ENCODE results near the gene DUS2. TPM values are rescaled to one million over a fixed set of nuclear protein-coding genes. Genes with fewer than 3 reads are reported as not detected.

Gene DUS2
- total and polyA plus RNA-seq, 8 donors = 0.45 to 27.5 (median 12.1) TPM

DNA sequence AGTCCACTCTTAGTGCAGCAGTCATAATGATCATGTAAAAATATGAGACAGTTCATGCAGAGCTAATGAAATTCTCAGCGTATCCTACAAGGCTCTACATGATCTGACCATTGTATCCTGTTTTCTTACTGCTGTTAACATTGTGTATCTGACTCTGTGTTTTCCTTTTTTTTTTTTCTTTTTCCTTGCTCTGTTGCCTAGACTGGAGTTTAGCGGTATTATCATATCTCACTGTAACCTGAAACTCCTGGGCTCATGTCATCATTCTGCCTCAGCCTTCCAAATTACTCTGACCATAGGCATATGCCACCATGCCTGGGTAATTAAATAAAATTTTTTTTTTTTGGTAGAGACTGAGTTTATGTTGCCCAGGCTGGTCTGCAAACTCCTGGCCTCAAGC is 12.1 kb downstream of the DUS2 start:
- H3K36me3 ChIP-seq = peaks cover 0 to 32% (median 29%) of the 10 kb centered on the region in 4 donors
- intact Hi-C loops (cut with DNase I; ENCODE audit: low total_unique reads) = loop anchor here (5.0 to 10.0 kb wide), 2 partner anchors 43 to 220 kb away; no protein-coding TSS in a partner anchor
- WGBS, 5 donors = 84 to 93% (median 87%) methylated on average over 2 of the region's 2 CpGs
- H3K9me3 ChIP-seq = no peaks in the 10 kb centered on the region
- peaks cover 0 to 11% (median under 1%) of the 10 kb centered on the region in 4 donors for H3K4me1 ChIP-seq
- H3K27ac ChIP-seq = no peak overlapping the region
- H3K4me3 ChIP-seq = no peak overlapping the region
- no peaks in the 10 kb centered on the region for H3K27me3 ChIP-seq
- DNase-seq = no peak
- TF ChIP-seq POLR2A (IDR thresholded peaks at IDR 0.05) (no peak), POLR2AphosphoS5 (IDR thresholded peaks at IDR 0.05) (no peak), EP300 (IDR thresholded peaks at IDR 0.05) (no peak)
- TF ChIP-seq, protein P1, sequence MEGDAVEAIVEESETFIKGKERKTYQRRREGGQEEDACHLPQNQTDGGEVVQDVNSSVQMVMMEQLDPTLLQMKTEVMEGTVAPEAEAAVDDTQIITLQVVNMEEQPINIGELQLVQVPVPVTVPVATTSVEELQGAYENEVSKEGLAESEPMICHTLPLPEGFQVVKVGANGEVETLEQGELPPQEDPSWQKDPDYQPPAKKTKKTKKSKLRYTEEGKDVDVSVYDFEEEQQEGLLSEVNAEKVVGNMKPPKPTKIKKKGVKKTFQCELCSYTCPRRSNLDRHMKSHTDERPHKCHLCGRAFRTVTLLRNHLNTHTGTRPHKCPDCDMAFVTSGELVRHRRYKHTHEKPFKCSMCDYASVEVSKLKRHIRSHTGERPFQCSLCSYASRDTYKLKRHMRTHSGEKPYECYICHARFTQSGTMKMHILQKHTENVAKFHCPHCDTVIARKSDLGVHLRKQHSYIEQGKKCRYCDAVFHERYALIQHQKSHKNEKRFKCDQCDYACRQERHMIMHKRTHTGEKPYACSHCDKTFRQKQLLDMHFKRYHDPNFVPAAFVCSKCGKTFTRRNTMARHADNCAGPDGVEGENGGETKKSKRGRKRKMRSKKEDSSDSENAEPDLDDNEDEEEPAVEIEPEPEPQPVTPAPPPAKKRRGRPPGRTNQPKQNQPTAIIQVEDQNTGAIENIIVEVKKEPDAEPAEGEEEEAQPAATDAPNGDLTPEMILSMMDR (IDR thresholded peaks at IDR 0.05) = no peak

DNA sequence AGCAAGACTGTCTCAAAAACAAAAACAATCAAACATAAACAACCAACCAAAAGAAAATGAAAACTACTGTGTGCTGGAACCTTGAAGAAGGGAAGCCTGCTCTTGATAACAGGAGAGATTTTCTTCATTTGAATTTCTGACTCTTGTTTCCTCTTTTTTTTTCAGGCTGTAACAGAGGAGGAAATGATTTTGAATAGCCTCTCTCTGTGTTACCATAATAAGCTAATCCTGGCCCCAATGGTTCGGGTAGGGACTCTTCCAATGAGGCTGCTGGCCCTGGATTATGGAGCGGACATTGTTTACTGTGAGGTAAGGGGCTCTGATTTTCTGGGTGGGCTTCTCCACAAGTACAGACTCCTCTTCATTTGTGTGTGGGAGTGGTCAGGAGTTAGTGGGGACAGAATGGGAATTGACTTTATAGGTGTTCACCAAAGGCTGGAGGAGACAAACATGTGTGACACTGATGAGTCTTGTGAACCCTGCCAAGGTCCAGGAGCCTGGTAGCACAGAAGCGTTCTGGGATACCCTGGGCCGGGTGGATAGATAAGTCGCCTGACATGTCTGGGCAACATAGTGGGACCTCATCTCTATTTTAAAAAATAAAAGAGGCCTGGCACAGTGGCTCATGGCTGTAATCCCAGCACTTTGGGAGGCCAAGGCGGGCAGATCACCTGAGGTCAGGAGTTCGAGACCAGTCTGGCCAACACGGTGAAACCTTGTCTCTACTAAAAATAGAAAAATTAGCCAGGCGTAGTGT is 14.9 kb downstream of the DUS2 start:
- Histone ChIP-seq H3K27ac (peak overlapping the region in 3 of 5 donors; percentile 20 to 49 (median 48)), H3K27me3 (no peaks in the 10 kb centered on the region), H3K4me3 (no peak overlapping the region), H3K9me3 (no peaks in the 10 kb centered on the region), H3K4me1 (peaks cover 0 to 23% (median 3%) of the 10 kb centered on the region in 4 donors), H3K36me3 (peaks cover 0 to 33% (median 28%) of the 10 kb centered on the region in 4 donors)
- no peak for DNase-seq
- WGBS, 5 donors = 87 to 93% (median 92%) methylated on average over 9 of the region's 9 CpGs
- TF ChIP-seq POLR2AphosphoS5 (IDR thresholded peaks at IDR 0.05) = no peak
- TF ChIP-seq, protein P1 (IDR thresholded peaks at IDR 0.05) = no peak
- TF ChIP-seq POLR2A (IDR thresholded peaks at IDR 0.05) = no peak
- no peak for TF ChIP-seq EP300 (IDR thresholded peaks at IDR 0.05)
- intact Hi-C loops (cut with DNase I; ENCODE audit: low total_unique reads) = loop anchor here (5.0 to 10.0 kb wide), 2 partner anchors 46 to 223 kb away; no protein-coding TSS in a partner anchor

DNA sequence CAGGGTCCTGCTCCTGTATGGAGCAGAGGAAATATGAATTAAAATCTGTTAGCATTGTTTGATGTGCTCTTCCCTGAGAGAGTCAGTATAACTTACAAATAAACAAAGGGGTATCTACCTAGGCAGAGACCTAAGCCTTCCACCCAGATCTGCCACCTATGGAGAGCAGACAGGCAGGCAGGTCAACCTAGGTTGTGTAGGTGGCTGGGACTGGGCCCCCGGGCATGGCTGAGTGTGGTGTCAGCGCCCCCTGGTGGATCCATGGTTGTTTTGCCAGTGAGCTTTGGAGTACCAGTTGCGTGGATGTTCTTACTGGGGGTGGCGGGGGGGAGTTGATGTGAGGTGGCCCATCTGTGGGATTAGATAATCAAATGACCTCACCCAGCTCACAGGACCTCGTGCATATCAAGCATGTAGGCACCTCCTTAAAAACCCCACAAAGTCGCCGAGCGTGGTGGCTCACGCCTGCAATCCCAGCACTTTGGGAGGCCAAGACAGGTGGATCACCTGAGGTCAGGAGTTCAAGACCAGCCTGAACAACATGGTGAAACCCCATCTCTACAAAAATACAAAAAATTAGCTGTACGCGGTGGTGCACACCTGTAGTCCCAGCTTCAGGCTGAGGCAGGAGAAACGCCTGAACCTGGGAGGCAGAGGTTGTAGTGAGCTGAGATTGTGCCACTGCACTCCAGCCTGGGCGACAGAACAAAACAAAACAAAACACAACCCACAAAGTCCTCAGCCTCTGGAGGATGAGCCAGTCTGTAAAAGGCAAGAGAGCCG is 17.6 kb downstream of the DUS2 start:
- peak; percentile 90 for DNase-seq
- intact Hi-C loops (cut with DNase I; ENCODE audit: low total_unique reads) = loop anchor here (5.0 kb wide), 1 partner anchor 158 kb away; the partner anchor contains the start of gene NRN1L
- Histone ChIP-seq H3K4me3 (no peak overlapping the region), H3K27me3 (no peaks in the 10 kb centered on the region), H3K36me3 (peaks cover 0 to 43% (median 35%) of the 10 kb centered on the region in 4 donors), H3K27ac (peak overlapping the region in 2 of 5 donors; percentile 22 to 24), H3K4me1 (peaks cover 0 to 23% (median 3%) of the 10 kb centered on the region in 4 donors), H3K9me3 (no peaks in the 10 kb centered on the region)
- TF ChIP-seq, protein P1 (IDR thresholded peaks at IDR 0.05) = peak in 5 of 7 experiments; percentile 81 to 90 (median 89)
- TF ChIP-seq POLR2AphosphoS5 (IDR thresholded peaks at IDR 0.05) (peak in 1 of 3 donors; percentile 35), EP300 (IDR thresholded peaks at IDR 0.05) (no peak), POLR2A (IDR thresholded peaks at IDR 0.05) (no peak)
- 61 to 78% (median 66%) methylated on average over 11 to 14 of the region's 14 CpGs for WGBS, 5 donors

DNA sequence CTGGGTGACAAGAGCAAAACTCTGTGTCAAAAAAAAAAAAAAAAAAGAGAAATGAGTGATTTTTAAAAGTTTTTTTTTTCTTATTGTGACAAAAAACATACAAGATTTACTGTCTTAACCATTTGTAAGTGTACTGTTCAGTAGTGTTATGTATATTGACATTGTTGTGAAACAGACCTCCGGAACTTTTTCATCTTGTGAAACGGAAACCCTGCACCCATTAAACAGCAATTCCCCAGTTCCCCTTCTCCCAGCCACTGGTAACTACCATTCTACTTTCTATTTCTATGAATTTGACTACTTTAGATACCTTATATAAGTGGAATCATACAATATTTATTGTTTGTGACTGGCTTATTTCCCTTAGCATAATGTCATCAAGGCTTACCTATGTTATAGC is 18.7 kb downstream of the DUS2 start:
- WGBS, 5 donors = 82 to 100% (median 85%) methylated on average over 2 of the region's 2 CpGs
- Histone ChIP-seq H3K4me3 (no peak overlapping the region), H3K4me1 (peaks cover 0 to 23% (median 3%) of the 10 kb centered on the region in 4 donors), H3K9me3 (no peaks in the 10 kb centered on the region), H3K27me3 (no peaks in the 10 kb centered on the region), H3K36me3 (peaks cover 0 to 47% (median 39%) of the 10 kb centered on the region in 4 donors), H3K27ac (no peak overlapping the region)
- no peak for DNase-seq
- TF ChIP-seq EP300 (IDR thresholded peaks at IDR 0.05) (no peak), POLR2AphosphoS5 (IDR thresholded peaks at IDR 0.05) (no peak), POLR2A (IDR thresholded peaks at IDR 0.05) (no peak)
- TF ChIP-seq, protein P1 (IDR thresholded peaks at IDR 0.05) = no peak
- intact Hi-C loops (cut with DNase I; ENCODE audit: low total_unique reads) = loop anchor here (5.0 kb wide), 1 partner anchor 159 kb away; the partner anchor contains the start of gene NRN1L

Measured in stomach (tissue), 9 donors.